GM13977 (cell line): ENCODE data around the gene AP5Z1.

Experiments
- DNase-seq: peaks from one replicate; pipeline ENCODE4 v3.0.0; 2012; ENCODE audit warnings: low spot score
- CTCF ChIP-seq: IDR thresholded peaks from 2 replicates; pipeline ENCODE4 v1.5.1; 2012; ENCODE audit warnings: mild to moderate bottlenecking, control low read depth; ENCODE audit not compliant: insufficient read depth; ENCODE audit errors: extremely low read depth, missing control alignments
- in situ Hi-C: fragments of 300-500 bp; cut with MboI; formaldehyde crosslinking; loops from one replicate; pipeline ENCODE4 v1.12.0; 2022; ENCODE audit warnings: low sequenced_read_pairs, low pct_unique_long_range_greater_than_20kb, mixed read lengths, inconsistent platforms; ENCODE audit not compliant: unreplicated experiment

The AP5Z1 gene

GRCh38 chr7:4815609-4816418, 40.4 kb downstream of the AP5Z1 start:
- no peak for TF ChIP-seq CTCF
- in situ Hi-C loops, result no loop called here
- DNase-seq, result no peak

GRCh38 chr7:4816419-4817080, 41.1 kb downstream of the AP5Z1 start:
- in situ Hi-C loops, result no loop called here
- no peak for DNase-seq
- no peak for TF ChIP-seq CTCF

- DNase-seq, result no peak
- no peak for TF ChIP-seq CTCF
- in situ Hi-C loops, result no loop called here
Observed at GRCh38 chr7:4817178-4817901, 41.9 kb downstream of the AP5Z1 start.

- no peak for DNase-seq
- in situ Hi-C loops, result no loop called here
- no peak for TF ChIP-seq CTCF
Observed at GRCh38 chr7:4818000-4818794, 42.8 kb downstream of the AP5Z1 start.

- in situ Hi-C loops, result no loop called here
- no peak for DNase-seq
- no peak for TF ChIP-seq CTCF
Observed at GRCh38 chr7:4819560-4820404, 44.4 kb downstream of the AP5Z1 start.
